ENCODE data around the gene NELL2.

DNA sequence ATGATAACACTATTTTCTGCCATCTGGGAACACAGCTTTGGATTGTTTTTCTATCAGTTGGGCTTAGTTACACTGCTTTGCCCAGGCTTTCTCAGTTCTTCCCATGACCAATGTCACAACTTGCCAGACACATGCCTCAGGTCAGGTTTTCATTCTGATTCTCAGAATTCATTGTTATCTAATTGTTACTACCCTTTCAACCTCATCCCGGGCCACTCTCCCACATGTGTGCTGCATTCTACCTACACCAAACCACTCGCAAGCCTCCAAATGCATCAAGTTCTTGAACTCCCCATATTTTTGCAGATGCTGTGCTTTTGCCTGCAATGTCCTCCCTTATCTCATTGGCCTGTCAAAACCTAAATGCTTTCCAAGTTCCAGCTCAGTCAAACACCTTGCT is 36.3 kb downstream of the NELL2 start:
- TF ChIP-seq CTCF (conservative IDR thresholded peaks at IDR 0.05; ENCODE audit: low read depth, low read length) = no peak
- no peak for TF ChIP-seq EZH2phosphoT487 (IDR thresholded peaks at IDR 0.05; ENCODE audit: borderline replicate concordance, low read length)
- TF ChIP-seq EZH2 (IDR thresholded peaks at IDR 0.05; ENCODE audit: low read length, unreplicated experiment) = no peak
